SU-DHL-6 (cell line): Measurements from ENCODE around the gene SVIL.

Experiments used
- H2AFZ ChIP-seq: fragments of 200-600 bp; sonication (generic); 2 replicates; pipeline ENCODE4 v1.6.1; 2014; ENCODE audit warnings: low read depth, mild to moderate bottlenecking, moderate library complexity, mixed read lengths, antibody characterized with exemption, low read length; ENCODE audit not compliant: severe bottlenecking
- H3F3A ChIP-seq: fragments of 200-600 bp; shearing (Covaris generic); 2 replicates; pipeline ENCODE4 v1.6.0; 2016; ENCODE audit warnings: antibody characterized with exemption, mild to moderate bottlenecking; ENCODE audit not compliant: insufficient read depth
- H3K27ac ChIP-seq: fragments of 200-600 bp; sonication (generic); 2 replicates; pipeline ENCODE4 v1.5.1; 2016; ENCODE audit warnings: low read depth, mild to moderate bottlenecking, low read length, moderate library complexity, mixed read lengths
- H3K27me3 ChIP-seq: fragments of 200-600 bp; sonication (generic), shearing (Covaris generic); 2 replicates; pipeline ENCODE4 v1.6.0; 2014; ENCODE audit warnings: mild to moderate bottlenecking, low read length
- H3K36me3 ChIP-seq: fragments of 200-600 bp; sonication (generic); 2 replicates; pipeline ENCODE4 v1.6.1; 2014; ENCODE audit warnings: mild to moderate bottlenecking, low read length, mixed read lengths
- H3K4me2 ChIP-seq: fragments of 300-600, 200-600 bp; shearing (Covaris generic), sonication (generic); 2 replicates; pipeline ENCODE4 v1.6.0; 2014; ENCODE audit warnings: low read length, low read depth, mild to moderate bottlenecking; ENCODE audit not compliant: poor library complexity, severe bottlenecking
- H3K4me3 ChIP-seq: fragments of 200-600 bp; sonication (generic); 2 replicates; pipeline ENCODE4 v1.5.1; 2014; ENCODE audit warnings: antibody characterized with exemption, low read length, mild to moderate bottlenecking, mixed read lengths; ENCODE audit not compliant: insufficient read depth, poor library complexity, severe bottlenecking
- H3K79me2 ChIP-seq: fragments of 200-600 bp; sonication (generic); 2 replicates; pipeline ENCODE4 v1.6.1; 2014; ENCODE audit warnings: mild to moderate bottlenecking, low read length, moderate library complexity; ENCODE audit not compliant: insufficient read depth
- H3K9ac ChIP-seq: fragments of 200-600 bp; sonication (generic); 2 replicates; pipeline ENCODE4 v1.7.0; 2014; ENCODE audit warnings: mild to moderate bottlenecking, low read length
- H3K9me2 ChIP-seq: fragments of 200-600 bp; sonication (generic); replicated peaks from 2 replicates; pipeline ENCODE4 v1.6.1; 2014; ENCODE audit warnings: low read length; ENCODE audit not compliant: insufficient read depth
- H3K9me3 ChIP-seq: fragments of 200-600 bp; sonication (generic); 2 replicates; pipeline ENCODE4 v1.6.1; 2014; ENCODE audit warnings: low read length, mixed read lengths; ENCODE audit not compliant: insufficient read depth
- H4K20me1 ChIP-seq: fragments of 200-600 bp; sonication (generic); 2 replicates; pipeline ENCODE4 v1.6.1; 2014; ENCODE audit warnings: low read depth, mild to moderate bottlenecking, antibody characterized with exemption, low read length, moderate library complexity, mixed read lengths
- EZH2phosphoT487 ChIP-seq: fragments of 200-600 bp; sonication (generic), shearing (Covaris generic); conservative IDR thresholded peaks from 2 replicates; pipeline ENCODE4 v1.6.1; 2018; ENCODE audit warnings: mild to moderate bottlenecking, antibody characterized with exemption, low read length, moderate library complexity, mixed read lengths
- TF ChIP-seq, protein P1 (sequence below): fragments of 200-600 bp; sonication (generic); IDR thresholded peaks from one replicate; pipeline ENCODE4 v1.5.1; 2017; ENCODE audit warnings: antibody characterized with exemption, mild to moderate bottlenecking, low read length, moderate library complexity; ENCODE audit not compliant: insufficient read depth, poor library complexity, severe bottlenecking

Gene SVIL

DNA sequence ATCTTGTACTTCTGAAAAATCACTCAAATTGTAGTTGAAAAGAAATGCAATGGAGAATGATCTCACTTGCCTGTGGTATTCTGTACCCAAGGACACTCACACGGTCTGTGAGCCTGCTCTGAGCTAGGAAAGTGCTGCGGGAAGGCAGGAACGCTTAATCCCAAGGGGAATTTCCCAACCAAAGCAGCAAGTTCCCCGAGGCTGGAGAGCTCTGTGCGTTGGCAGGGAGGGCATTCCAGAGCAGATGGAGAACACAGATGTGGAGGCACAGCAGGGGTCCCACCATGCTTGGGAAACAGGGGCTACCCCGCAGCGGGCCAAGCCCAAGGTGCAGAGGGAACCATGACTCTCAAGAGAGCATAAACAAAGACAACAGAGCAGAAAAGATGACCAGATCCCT is 13.6 kb downstream of the SVIL start:
- Histone ChIP-seq H4K20me1 (no peaks in the 10 kb centered on the region), H3K9me2 (no peaks in the 10 kb centered on the region), H3F3A (no peaks in the 10 kb centered on the region), H3K9ac (no peak overlapping the region), H3K27ac (no peak overlapping the region), H3K27me3 (no peaks in the 10 kb centered on the region), H3K79me2 (no peaks in the 10 kb centered on the region), H3K4me2 (no peak overlapping the region), H3K36me3 (no peaks in the 10 kb centered on the region), H3K9me3 (no peaks in the 10 kb centered on the region), H2AFZ (no peak overlapping the region), H3K4me3 (no peak overlapping the region)
- TF ChIP-seq, protein P1, sequence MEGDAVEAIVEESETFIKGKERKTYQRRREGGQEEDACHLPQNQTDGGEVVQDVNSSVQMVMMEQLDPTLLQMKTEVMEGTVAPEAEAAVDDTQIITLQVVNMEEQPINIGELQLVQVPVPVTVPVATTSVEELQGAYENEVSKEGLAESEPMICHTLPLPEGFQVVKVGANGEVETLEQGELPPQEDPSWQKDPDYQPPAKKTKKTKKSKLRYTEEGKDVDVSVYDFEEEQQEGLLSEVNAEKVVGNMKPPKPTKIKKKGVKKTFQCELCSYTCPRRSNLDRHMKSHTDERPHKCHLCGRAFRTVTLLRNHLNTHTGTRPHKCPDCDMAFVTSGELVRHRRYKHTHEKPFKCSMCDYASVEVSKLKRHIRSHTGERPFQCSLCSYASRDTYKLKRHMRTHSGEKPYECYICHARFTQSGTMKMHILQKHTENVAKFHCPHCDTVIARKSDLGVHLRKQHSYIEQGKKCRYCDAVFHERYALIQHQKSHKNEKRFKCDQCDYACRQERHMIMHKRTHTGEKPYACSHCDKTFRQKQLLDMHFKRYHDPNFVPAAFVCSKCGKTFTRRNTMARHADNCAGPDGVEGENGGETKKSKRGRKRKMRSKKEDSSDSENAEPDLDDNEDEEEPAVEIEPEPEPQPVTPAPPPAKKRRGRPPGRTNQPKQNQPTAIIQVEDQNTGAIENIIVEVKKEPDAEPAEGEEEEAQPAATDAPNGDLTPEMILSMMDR = no peak
- TF ChIP-seq EZH2phosphoT487 = no peak

DNA sequence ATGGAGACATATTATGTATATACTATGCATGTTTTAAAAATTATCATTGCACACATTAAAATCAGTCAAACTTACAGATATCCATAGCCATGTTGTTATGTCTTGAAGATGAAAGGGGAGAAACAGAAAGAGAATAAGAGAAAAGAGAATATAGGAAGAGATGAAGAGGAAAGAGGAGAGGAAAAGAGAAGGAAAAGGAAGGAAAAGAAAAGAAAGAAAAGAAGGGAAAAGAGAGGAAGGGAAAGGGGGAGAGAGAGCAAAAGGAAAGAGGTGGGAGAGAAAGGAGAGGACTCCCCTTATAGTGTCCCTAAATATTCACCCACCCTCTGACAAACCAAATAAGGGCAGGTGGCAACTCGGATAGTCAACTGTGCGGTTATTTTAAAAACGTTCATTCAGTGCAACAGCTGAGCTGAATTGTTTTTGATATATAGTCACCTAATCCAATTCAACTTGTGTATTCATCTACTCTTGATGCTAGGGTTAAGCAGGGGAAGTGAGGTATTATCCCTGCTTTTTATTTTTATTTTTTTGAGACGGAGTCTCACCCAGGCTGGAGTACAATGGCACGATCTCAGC is 14.6 kb downstream of the SVIL start:
- TF ChIP-seq, protein P1 = no peak
- no peak for TF ChIP-seq EZH2phosphoT487
- Histone ChIP-seq H3K27ac (no peak overlapping the region), H3K9ac (no peak overlapping the region), H3K4me3 (no peak overlapping the region), H3K27me3 (no peaks in the 10 kb centered on the region), H2AFZ (no peak overlapping the region), H3K4me2 (no peak overlapping the region), H3K9me3 (no peaks in the 10 kb centered on the region), H3K9me2 (no peaks in the 10 kb centered on the region), H3K79me2 (no peaks in the 10 kb centered on the region), H4K20me1 (no peaks in the 10 kb centered on the region), H3K36me3 (no peaks in the 10 kb centered on the region), H3F3A (no peaks in the 10 kb centered on the region)

DNA sequence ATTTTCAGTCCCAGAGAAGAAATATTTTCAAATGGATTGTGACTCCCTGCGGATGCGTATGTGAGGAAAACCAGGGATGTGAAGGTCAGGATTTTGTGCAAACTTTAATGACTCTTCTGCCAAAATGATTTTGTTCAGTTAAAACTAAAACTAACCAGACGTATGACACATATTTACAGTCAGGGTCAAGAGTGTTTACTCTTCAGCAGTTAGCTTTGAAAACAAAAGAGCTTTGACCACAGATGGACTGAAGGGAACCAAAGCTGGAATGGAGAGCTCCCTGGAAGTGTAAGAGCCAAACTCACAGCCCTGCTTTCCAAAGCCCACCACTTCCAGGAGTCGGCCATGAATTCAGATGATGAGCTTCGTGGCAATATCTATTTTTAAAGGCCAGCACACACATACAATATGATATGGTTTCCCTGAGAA is 15.5 kb downstream of the SVIL start:
- H3K4me2 ChIP-seq = no peak overlapping the region
- no peak overlapping the region for H3K27ac ChIP-seq
- no peak for TF ChIP-seq EZH2phosphoT487
- TF ChIP-seq, protein P1 = no peak
- no peak overlapping the region for H3K4me3 ChIP-seq
- no peaks in the 10 kb centered on the region for H4K20me1 ChIP-seq
- no peak overlapping the region for H3K9ac ChIP-seq
- no peaks in the 10 kb centered on the region for H3K9me2 ChIP-seq
- H2AFZ ChIP-seq = no peak overlapping the region
- H3K36me3 ChIP-seq = no peaks in the 10 kb centered on the region
- H3K79me2 ChIP-seq = no peaks in the 10 kb centered on the region
- H3K27me3 ChIP-seq = no peaks in the 10 kb centered on the region
- H3F3A ChIP-seq = no peaks in the 10 kb centered on the region
- H3K9me3 ChIP-seq = no peaks in the 10 kb centered on the region
